Uterus (tissue), 2 donors: ENCODE data around the gene TARBP2.

Experiments used
- CTCF ChIP-seq, 4 experiments: fragments of 200-600 bp in 2 of 4; fragments of 450-650 bp in 2 of 4; sonication (generic) in 2 of 4; IDR thresholded peaks; one replicate each; pipeline ENCODE4 v1.5.1; 2016 to 2019; ENCODE audit warnings: antibody characterized with exemption in 4 of 4, mild to moderate bottlenecking in 2 of 4, moderate library complexity in 1 of 4
- POLR2A ChIP-seq, 2 donors: fragments of 450-650 bp; IDR thresholded peaks; one replicate each; pipeline ENCODE4 v1.6.1; 2016; ENCODE audit warnings: antibody characterized with exemption in 2 of 2, mild to moderate bottlenecking in 1 of 2, moderate library complexity in 1 of 2

GRCh38 chr12:53465679-53466078 lies 35.4 kb upstream of the TARBP2 start:
- TF ChIP-seq CTCF (IDR thresholded peaks at IDR 0.05) (no peak), POLR2A (IDR thresholded peaks at IDR 0.05) (no peak)
